GM08714 (cell line): ENCODE results near the gene MEF2D.

Experiments used
- H3K4me3 ChIP-seq: fragments of 200-500 bp; sonication (Bioruptor generic); 2 replicates; pipeline ENCODE4 v1.5.1; 2014; ENCODE audit warnings: mild to moderate bottlenecking, low read length, inconsistent platforms
- ZNF274 ChIP-seq: IDR thresholded peaks from 2 replicates; pipeline ENCODE4 v1.6.1; 2012; ENCODE audit warnings: mild to moderate bottlenecking, low read depth, low read length

Gene MEF2D

DNA sequence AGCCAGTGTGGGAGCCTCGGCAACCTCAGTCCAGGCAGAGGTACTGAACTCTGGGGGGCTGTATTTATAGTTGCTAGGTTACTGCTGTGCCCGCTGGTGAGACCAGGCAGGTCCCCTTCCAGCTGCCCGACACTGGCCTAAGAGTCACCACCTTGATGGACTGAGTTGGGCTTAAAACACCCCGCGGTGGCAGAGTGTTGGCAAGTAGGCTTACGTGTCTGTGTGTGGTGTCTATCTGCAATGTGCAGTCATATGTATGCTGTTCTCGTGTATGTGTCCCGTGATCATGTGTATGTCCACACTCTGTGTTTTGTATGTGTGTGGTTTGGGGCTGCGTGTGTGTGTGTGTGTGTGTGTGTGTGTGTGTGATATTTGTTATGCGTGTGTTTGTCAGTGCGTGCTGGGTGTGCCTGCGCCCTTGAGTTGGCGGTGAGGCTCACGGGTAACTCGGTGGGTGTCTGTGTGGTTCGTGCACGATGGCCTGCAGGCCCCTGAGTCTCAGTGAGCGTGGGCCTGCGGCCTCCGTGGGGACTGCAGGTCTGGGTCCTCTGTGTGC is 65.5 kb downstream of the MEF2D start:
- no peak for TF ChIP-seq ZNF274
- H3K4me3 ChIP-seq = no peak overlapping the region

DNA sequence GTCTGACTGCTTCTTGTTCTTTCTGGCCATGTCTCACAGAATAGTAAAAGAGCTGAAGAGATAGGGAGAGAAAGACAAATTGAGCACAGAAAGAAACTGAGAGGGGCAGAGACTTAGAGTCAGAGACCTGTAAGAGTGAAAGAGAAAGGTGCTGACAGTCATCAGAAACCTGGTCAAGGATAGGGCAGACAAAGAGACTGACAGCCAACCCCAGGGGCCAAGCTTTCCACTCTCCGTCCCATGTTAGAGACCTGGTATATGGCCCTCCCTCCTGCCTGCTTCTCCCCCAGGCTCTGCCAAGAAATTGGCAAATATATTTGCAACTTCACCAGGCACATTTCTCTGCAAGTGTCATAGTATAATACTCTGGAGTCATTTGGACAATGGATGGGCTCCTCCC is 67.0 kb downstream of the MEF2D start:
- no peak for TF ChIP-seq ZNF274
- no peak overlapping the region for H3K4me3 ChIP-seq

DNA sequence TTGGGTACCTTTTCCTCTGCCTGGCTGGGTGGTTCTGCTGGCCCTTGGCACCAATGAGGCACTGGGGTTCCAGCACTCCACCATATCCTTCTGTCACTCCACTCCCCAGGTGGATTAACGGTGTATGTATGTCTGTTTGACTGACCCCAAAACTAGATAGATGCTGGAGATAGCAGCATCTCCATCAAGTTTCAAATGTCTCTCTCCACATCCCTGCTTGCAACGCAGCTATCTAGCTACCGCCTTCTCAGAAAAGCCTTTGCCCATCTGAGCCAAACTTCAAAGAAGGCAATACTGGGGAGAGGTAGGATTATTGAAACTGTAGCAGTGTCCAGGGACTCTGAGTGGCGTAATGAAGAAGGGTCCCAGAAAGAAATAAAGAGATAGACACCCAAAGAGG is 67.5 kb downstream of the MEF2D start:
- H3K4me3 ChIP-seq = no peak overlapping the region
- no peak for TF ChIP-seq ZNF274

DNA sequence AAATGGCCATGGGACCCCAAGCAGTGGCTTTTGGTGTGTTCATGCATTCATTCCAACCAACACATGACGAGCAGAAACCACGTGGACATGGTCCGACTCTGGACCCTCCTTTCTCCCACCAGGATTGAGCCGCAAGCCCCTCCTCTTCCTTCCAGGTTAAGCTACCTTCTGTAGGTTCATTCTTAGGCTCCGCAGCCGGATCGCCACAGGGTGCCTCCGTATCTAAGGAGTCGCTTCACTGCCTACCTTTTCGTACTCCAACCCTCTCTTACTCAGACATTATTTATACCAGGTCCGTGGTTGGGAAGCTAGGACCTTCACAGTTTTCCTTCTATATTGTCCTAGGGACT is 67.9 kb downstream of the MEF2D start:
- no peak overlapping the region for H3K4me3 ChIP-seq
- TF ChIP-seq ZNF274 = no peak

DNA sequence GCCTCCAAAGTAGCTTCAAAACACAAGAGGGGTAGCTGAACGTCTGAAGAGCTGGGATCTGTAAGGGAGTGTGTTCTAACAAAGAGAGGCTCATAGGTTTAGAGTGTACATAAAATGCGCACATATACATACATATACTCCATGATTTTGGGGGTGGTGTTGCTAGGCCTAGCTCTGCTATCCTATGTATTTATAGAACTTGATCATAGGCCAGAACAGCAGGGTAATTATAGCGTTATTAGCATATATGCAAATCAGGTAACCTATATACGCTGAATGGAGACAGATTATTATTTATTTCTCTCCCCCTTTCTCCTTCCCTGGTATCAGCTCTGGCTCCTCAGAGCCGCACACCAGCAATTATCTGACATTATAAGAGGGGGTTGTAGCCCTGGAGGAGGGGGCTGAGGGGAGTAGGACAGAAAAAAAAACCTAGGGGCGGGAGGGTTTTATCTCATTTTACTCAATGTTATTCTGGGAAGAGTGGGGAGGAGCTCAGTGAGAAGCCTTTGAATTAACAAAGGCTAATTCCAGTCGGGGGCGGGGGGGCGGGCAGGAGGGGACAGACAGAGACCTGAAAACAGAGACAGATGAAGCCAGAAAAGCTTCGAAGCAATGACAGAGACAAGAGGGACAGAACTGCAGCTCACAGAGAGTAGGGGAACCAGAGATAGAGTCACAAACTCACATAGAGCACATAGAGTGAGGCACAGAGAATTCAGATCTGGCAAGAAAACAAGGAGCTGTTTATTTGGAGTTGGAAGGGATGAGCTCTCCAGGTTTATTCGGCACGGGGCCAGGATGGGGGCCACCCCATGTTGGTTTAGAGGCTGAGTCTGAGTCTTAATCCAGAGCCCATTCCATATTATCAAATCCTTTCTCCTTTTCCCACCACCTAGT is 68.6 kb downstream of the MEF2D start:
- no peak overlapping the region for H3K4me3 ChIP-seq
- TF ChIP-seq ZNF274 = no peak

DNA sequence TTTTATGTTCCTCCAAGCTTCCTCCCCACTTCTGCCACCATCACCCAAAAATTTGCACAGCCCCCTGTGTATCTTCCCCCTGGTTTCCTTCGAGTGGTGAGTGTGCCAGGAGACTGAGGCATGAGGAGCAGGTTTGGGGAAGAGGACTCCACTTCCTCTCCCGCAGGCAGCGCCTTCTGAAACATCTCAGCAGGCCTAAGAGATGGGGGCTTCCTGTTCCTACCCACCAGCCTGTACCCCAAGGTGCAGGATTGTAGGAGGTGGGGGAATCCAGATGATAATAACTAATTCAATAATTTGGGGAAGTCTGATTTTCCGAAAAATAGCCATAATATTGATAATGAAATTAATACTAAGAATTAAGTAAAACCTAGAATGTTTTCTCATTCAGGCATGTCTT is 69.2 kb downstream of the MEF2D start:
- H3K4me3 ChIP-seq = no peak overlapping the region
- no peak for TF ChIP-seq ZNF274

DNA sequence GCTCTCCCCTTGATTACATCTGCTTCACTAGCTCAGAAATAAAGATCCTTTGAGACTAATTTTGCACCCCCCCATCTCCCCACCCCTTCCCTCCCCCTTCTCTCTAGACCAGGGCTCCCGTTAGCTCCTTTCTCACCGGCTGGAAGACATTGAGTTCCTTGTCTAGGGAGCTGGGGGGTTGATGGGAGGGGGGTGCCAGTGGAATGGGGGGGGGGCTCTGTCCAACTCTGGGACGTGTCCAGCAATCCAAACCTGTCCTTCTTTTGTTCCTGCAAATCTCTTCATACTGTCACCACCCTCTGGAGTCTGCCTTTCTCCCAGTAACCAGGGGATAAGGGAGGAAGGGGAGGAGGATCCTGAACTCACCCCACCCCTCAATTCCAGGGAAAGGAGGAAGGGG is 69.7 kb downstream of the MEF2D start:
- no peak for TF ChIP-seq ZNF274
- no peak overlapping the region for H3K4me3 ChIP-seq

DNA sequence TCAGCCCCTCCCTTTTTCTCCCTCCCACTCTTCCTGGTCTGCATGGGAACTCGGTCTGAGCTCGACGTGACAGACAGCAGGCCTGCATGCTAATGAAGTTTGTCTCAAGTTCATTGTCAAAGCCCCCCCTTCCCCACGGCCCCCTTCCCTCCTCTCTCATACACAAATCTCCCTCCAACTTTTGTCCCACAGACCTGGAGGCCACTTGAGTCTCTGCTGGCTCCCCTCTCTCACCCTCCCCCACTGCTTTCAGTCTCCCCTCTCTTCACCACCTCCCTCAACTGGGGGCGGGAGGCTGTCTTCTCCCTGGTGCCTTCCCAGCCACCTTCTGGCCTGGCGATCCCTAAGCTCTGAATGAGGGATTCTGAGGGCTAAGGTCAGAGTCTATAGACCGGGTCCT is 70.3 kb downstream of the MEF2D start:
- H3K4me3 ChIP-seq = no peak overlapping the region
- TF ChIP-seq ZNF274 = no peak

DNA sequence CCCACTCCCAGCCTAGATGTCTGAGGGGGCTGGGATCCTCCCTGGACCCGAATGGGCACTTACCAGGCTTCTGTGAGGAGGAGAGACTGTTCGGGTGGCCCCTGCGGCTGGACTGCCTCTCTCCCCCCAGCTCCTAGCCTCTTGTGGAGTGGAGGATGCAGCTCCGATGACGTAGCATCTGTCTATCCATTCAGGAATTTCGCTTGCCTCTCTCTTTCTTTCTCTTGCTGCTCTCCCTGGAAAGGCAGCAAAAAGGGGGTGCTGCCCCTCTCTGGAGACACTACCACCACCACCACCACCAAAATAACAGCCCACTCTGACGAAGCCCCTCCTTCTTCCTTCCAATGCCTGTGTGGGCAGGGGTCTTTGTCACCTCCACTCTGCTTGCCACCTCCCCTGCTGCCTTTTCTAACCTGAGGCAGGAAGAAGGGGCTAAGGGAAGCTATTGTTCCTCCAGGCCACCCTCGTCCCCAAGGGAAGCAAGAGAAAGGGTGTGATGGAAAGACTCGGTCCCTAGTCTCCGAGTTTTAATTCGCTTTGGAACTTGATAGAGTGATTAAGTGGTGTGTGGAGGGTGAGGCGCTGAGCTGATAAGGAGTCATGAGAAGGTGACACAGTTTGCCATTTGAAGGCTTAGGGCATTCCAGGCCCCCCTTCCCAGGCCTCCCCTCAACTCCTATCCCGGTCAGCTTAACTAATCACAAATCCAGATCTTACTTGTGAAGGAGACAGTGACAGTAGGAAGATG is 71.1 kb downstream of the MEF2D start:
- H3K4me3 ChIP-seq = no peak overlapping the region
- no peak for TF ChIP-seq ZNF274

DNA sequence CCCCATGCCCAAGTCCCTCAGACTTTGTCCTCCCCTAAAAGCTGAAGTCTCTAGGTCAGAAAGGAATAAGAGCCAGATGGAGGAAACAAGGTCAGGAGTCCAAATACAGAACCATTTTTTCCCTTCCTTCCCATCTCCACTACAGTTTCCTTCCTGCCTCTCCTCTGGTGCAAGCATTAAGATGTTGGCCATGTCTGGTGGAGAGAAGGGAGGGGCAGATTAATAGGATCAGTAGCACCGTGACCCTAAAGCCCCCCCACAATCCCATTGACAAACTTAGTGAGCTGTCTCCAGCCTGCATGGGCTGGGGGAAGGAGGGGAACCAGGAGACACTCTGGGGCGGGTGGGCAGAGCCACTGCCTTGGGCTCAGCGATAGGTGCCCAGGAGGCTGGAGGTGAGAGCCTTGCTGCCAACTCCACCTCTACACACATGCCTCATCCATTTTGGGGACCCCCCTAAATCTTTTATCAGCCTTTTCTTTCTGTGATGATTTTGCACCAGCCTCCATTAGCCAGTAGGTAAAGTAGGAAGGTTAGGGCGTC is 71.8 kb downstream of the MEF2D start:
- no peak for TF ChIP-seq ZNF274
- no peak overlapping the region for H3K4me3 ChIP-seq

DNA sequence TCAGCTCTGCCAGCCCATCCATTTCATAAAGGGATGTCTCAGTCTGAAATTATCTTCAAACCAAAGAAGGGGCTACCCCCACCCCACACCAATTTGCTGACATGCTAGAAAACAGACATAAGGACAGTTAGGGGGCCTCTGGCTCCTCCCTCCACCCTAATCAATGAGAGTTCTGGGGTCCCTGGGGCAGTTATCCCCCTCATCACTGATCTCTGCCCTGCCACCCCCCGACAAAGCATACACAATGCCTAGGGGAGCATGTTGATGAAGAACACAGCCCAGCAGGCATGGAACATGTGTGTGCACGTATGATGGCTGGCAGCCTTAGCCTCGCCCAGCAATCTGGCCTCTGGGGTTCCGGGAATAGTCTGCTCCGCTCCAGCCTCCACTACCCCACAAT is 72.6 kb downstream of the MEF2D start:
- TF ChIP-seq ZNF274 = no peak
- H3K4me3 ChIP-seq = no peak overlapping the region

DNA sequence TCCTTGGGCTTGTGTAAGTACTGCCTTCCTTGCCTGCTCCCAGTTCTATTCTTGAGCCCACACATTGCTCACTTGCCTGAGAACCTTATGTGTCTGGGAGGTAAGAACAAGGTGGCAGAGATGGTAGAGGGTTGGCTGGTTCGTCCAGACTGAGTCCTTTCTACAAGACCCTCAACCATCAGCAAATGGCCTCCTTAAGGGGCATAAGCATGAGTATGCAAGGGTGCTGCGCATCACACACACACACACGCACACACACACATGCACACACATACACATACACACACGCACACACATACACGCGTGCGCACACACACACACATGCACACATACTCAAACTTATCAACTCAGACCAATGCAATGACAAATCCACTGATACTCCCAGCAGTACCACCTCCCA is 74.6 kb downstream of the MEF2D start:
- TF ChIP-seq ZNF274 = no peak
- no peak overlapping the region for H3K4me3 ChIP-seq

DNA sequence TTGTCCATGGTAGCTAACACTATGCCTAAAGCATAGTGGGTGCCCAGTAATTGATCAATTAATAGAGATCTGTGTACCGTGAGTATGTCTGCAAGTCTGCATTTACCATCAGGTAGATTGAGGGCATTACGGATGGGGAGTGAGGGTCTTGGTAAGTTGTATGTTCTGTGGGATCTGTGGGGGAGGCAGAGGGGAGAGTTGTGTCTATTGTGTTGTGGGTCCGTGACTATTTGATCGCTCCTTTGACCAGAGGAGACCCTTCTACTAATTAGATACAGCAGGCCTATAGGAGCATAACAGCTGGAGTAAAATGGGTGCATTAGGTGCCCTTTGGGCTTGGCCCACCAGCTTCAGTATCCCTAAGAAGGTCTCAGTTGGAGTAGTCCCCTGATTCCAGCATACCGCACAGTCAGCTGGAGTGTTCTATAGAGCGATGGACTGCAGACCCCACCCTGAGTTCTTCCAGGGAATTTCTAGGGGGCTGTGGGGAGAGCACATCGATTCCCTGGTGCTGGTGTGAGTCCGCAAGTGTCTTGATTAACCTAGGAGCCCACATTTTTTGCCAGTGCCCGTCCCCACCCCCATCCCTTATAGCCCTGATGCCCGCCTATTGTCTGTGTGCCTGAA is 75.7 kb downstream of the MEF2D start:
- no peak overlapping the region for H3K4me3 ChIP-seq
- no peak for TF ChIP-seq ZNF274
